IPS-11a (cell line): ENCODE data around the gene PROX1.
"Not testable (repeated sequence)": the region's sequence is repeated elsewhere in the genome, so short reads cannot be mapped to it uniquely, and the experiment has no call there.

Experiments used
- H3K4me3 ChIP-seq: one replicate; pipeline ENCODE4 v1.5.1; 2013; ENCODE audit warnings: low read depth, low read length, control low read depth

The PROX1 gene

GRCh38 chr1:214066936-214067335 lies 79.2 kb downstream of the PROX1 start:
- no peak overlapping the region for H3K4me3 ChIP-seq

GRCh38 chr1:214067397-214067796 lies 79.6 kb downstream of the PROX1 start:
- no peak overlapping the region for H3K4me3 ChIP-seq

GRCh38 chr1:214067853-214068703 lies 80.3 kb downstream of the PROX1 start:
- no peak overlapping the region for H3K4me3 ChIP-seq

- no peak overlapping the region for H3K4me3 ChIP-seq
These were observed 81.2 kb downstream of the PROX1 start for GRCh38 chr1:214068979-214069378.

GRCh38 chr1:214071469-214071868 lies 83.7 kb downstream of the PROX1 start:
- H3K4me3 ChIP-seq = no peak overlapping the region

- H3K4me3 ChIP-seq = no peak overlapping the region
These were observed 84.8 kb downstream of the PROX1 start for GRCh38 chr1:214072426-214073157.

- H3K4me3 ChIP-seq = no peak overlapping the region
These were observed 86.7 kb downstream of the PROX1 start for GRCh38 chr1:214074477-214074876.

- H3K4me3 ChIP-seq = no peak overlapping the region
These were observed 87.7 kb downstream of the PROX1 start for GRCh38 chr1:214075305-214075998.

- H3K4me3 ChIP-seq = no peak overlapping the region
These were observed 88.4 kb downstream of the PROX1 start for GRCh38 chr1:214075999-214076707.

- no peak overlapping the region for H3K4me3 ChIP-seq
These were observed 88.9 kb downstream of the PROX1 start for GRCh38 chr1:214076708-214077065.

- no peak overlapping the region for H3K4me3 ChIP-seq
These were observed 91.2 kb downstream of the PROX1 start for GRCh38 chr1:214078950-214079349.

GRCh38 chr1:214085325-214085724 lies 97.6 kb downstream of the PROX1 start:
- H3K4me3 ChIP-seq = no peak overlapping the region

- no peak overlapping the region for H3K4me3 ChIP-seq
These were observed 99.2 kb downstream of the PROX1 start for GRCh38 chr1:214086945-214087344.

- H3K4me3 ChIP-seq = not testable (repeated sequence)
These were observed 101.2 kb downstream of the PROX1 start for GRCh38 chr1:214089003-214089402.
